Fibroblast of lung (primary cell): Measurements from ENCODE around the gene GABBR1. TPM values are rescaled to one million over a fixed set of nuclear protein-coding genes. Genes with fewer than 3 reads are reported as not detected.

Experiments used
- DNase-seq, 2 donors: peaks; one replicate each; pipeline versions ENCODE4 v3.0.0 to v3.0.0-alpha.2; 2010; ENCODE audit warnings: low read depth in 2 of 2
- H2AFZ ChIP-seq: 2 replicates; pipeline ENCODE4 v1.5.1; 2012; ENCODE audit warnings: low read length, control low read depth, inconsistent platforms
- H3K27ac ChIP-seq: 2 replicates; pipeline ENCODE4 v1.5.1; 2011; ENCODE audit warnings: low read length, control low read depth; ENCODE audit not compliant: insufficient read depth
- H3K27me3 ChIP-seq: 2 replicates; pipeline ENCODE4 v1.5.1; 2011; ENCODE audit warnings: mild to moderate bottlenecking, low read length; ENCODE audit not compliant: control insufficient read depth, insufficient read depth
- H3K36me3 ChIP-seq: 2 replicates; pipeline ENCODE4 v1.5.1; 2011; ENCODE audit warnings: low read length; ENCODE audit not compliant: control insufficient read depth, insufficient read depth
- H3K4me1 ChIP-seq: 2 replicates; pipeline ENCODE4 v1.5.1; 2011; ENCODE audit warnings: low read length; ENCODE audit not compliant: control insufficient read depth, insufficient read depth; ENCODE audit errors: extremely low read depth
- H3K4me2 ChIP-seq: 2 replicates; pipeline ENCODE4 v1.5.1; 2011; ENCODE audit warnings: low read length, control low read depth; ENCODE audit not compliant: insufficient read depth; ENCODE audit errors: extremely low read depth
- H3K4me3 ChIP-seq, 4 experiments: fragments of 200-600 bp in 1 of 4; sonication (generic) in 1 of 4; replicated peaks in 1 of 4; 2 replicates each; pipeline ENCODE4 v1.5.1; 2011 to 2016; ENCODE audit warnings: low read length in 4 of 4, low read depth in 3 of 4, mild to moderate bottlenecking in 3 of 4, control low read depth in 2 of 4, inconsistent platforms in 1 of 4, mixed read lengths in 1 of 4; ENCODE audit not compliant: insufficient read depth in 1 of 4; ENCODE audit errors: control extremely low read depth in 1 of 4
- H3K79me2 ChIP-seq: 2 replicates; pipeline ENCODE4 v1.5.1; 2012; ENCODE audit warnings: mild to moderate bottlenecking, low read length, inconsistent platforms; ENCODE audit not compliant: control insufficient read depth, insufficient read depth
- H3K9ac ChIP-seq: 2 replicates; pipeline ENCODE4 v1.5.1; 2011; ENCODE audit warnings: mild to moderate bottlenecking, low read length, control low read depth; ENCODE audit not compliant: insufficient read depth
- H3K9me3 ChIP-seq: 2 replicates; pipeline ENCODE4 v1.5.1; 2012; ENCODE audit warnings: low read depth, low read length; ENCODE audit not compliant: control insufficient read depth, insufficient read depth
- H4K20me1 ChIP-seq: 2 replicates; pipeline ENCODE4 v1.5.1; 2011; ENCODE audit warnings: low read length; ENCODE audit not compliant: control insufficient read depth, insufficient read depth; ENCODE audit errors: extremely low read depth
- CTCF ChIP-seq, 2 donors: IDR thresholded peaks in 1 of 2; conservative IDR thresholded peaks in 1 of 2; 1 replicate in 1 of 2; 2 replicates in 1 of 2; pipeline ENCODE4 v1.5.1; 2011 to 2012; ENCODE audit warnings: low read length in 2 of 2, control low read depth in 1 of 2, inconsistent platforms in 1 of 2, low read depth in 1 of 2, mild to moderate bottlenecking in 1 of 2
- EZH2 ChIP-seq: IDR thresholded peaks from 2 replicates; pipeline ENCODE4 v1.5.1; 2012; ENCODE audit warnings: low read length, control low read depth, mild to moderate bottlenecking; ENCODE audit errors: missing control alignments
- polyA plus RNA-seq, 2 donors: library from polyadenylated mRNA; depleted of rRNA in 1 of 2; stranded (reverse) in 1 of 2; unstranded in 1 of 2; fragments of >200 nt; gene quantifications; 2 replicates each; pipeline ENCODE4 v1.2.1, GENCODE V29; 2011 to 2012; ENCODE audit warnings: missing spikeins in 1 of 2
- total RNA-seq: library from RNA; depleted of rRNA; stranded (reverse); fragments of >200 nt; gene quantifications from 2 replicates; pipeline ENCODE4 v1.2.1, GENCODE V29; 2014

The GABBR1 gene
- total and polyA plus RNA-seq, 2 donors (not counting 1 experiment from before 2014, with no cell fraction given) = 10.9 to 13.4 TPM

DNA sequence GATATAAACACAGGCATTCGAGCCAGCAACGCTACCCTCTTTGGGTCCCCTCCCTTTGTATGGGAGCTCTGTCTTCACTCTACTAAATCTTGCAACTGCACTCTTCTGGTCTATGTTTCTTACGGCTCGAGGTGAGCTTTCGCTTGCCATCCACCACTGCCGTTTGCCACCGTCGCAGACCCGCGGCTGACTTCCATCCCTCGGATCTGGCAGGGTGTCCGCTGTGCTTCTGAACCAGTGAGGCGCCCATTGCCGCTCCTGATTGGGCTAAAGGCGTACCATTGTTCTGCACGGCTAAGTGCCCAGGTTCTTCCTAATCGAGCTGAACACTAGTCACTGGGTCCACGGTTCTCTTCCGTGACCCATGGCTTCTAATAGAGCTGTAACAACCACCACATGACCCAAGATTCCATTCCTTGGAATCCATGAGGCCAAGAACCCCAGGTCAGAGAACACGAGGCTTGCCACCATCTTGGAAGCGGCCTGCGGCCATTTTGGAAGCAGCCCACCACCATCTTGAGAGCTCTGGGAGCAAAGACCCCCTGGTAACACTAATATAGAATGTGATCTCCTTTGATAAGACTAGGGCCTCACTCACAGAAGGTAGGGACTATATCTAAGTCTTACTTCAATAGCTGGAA, 74.4 kb downstream of the GABBR1 start:
- Histone ChIP-seq H3K9me3 (no peaks in the 10 kb centered on the region), H3K36me3 (no peaks in the 10 kb centered on the region), H2AFZ (no peak overlapping the region), H3K9ac (no peak overlapping the region), H3K79me2 (no peaks in the 10 kb centered on the region), H3K4me2 (no peak overlapping the region), H3K4me1 (no peaks in the 10 kb centered on the region), H3K27ac (no peak overlapping the region), H3K4me3 (no peak overlapping the region), H4K20me1 (no peaks in the 10 kb centered on the region), H3K27me3 (peaks cover 10% of the 10 kb centered on the region)
- no peak for DNase-seq
- TF ChIP-seq EZH2 = no peak
- TF ChIP-seq CTCF (conservative IDR thresholded peaks at IDR 0.05 in 1 of 2, IDR thresholded peaks at IDR 0.05 in 1 of 2; ENCODE audit: low read depth in 1 of 2, low read length in 2 of 2) = no peak

GRCh38 chr6:29557320-29557719, 75.7 kb downstream of the GABBR1 start:
- H2AFZ ChIP-seq = no peak overlapping the region
- no peaks in the 10 kb centered on the region for H4K20me1 ChIP-seq
- no peak overlapping the region for H3K4me2 ChIP-seq
- no peak overlapping the region for H3K27ac ChIP-seq
- H3K9me3 ChIP-seq = no peaks in the 10 kb centered on the region
- TF ChIP-seq CTCF (conservative IDR thresholded peaks at IDR 0.05 in 1 of 2, IDR thresholded peaks at IDR 0.05 in 1 of 2; ENCODE audit: low read depth in 1 of 2, low read length in 2 of 2) = no peak
- TF ChIP-seq EZH2 = no peak
- no peak overlapping the region for H3K9ac ChIP-seq
- no peaks in the 10 kb centered on the region for H3K79me2 ChIP-seq
- H3K4me1 ChIP-seq = no peaks in the 10 kb centered on the region
- DNase-seq = no peak
- no peak overlapping the region for H3K4me3 ChIP-seq
- H3K27me3 ChIP-seq = peaks cover 17% of the 10 kb centered on the region
- no peaks in the 10 kb centered on the region for H3K36me3 ChIP-seq

- Histone ChIP-seq H3K4me1 (no peaks in the 10 kb centered on the region), H3K27ac (no peak overlapping the region), H3K4me2 (no peak overlapping the region), H3K36me3 (no peaks in the 10 kb centered on the region), H3K9ac (no peak overlapping the region), H3K27me3 (peaks cover 17% of the 10 kb centered on the region), H3K9me3 (no peaks in the 10 kb centered on the region), H3K4me3 (no peak overlapping the region), H4K20me1 (no peaks in the 10 kb centered on the region), H2AFZ (no peak overlapping the region), H3K79me2 (no peaks in the 10 kb centered on the region)
- DNase-seq = no peak
- no peak for TF ChIP-seq EZH2
- TF ChIP-seq CTCF (conservative IDR thresholded peaks at IDR 0.05 in 1 of 2, IDR thresholded peaks at IDR 0.05 in 1 of 2; ENCODE audit: low read depth in 1 of 2, low read length in 2 of 2) = no peak
These were observed 78.2 kb downstream of the GABBR1 start for GRCh38 chr6:29554764-29555163.
